ENCODE data around the gene CAPRIN1. TPM values are rescaled to one million over a fixed set of nuclear protein-coding genes. Genes with fewer than 3 reads are reported as not detected.

CAPRIN1 gene
- total and polyA plus RNA-seq, 3 experiments from 2014 or later: 75.2 to 287 (median 275) TPM

GRCh38 chr11:34140149-34140548 is 88.6 kb downstream of the CAPRIN1 start:
- Mint-ChIP-seq H3K4me1 (no peaks in the 10 kb centered on the region), H3K27ac (no peak overlapping the region), H3K9me3 (no peaks in the 10 kb centered on the region), H3K27me3 (peaks cover 0 to 2% of the 10 kb centered on the region in 2 donors), H3K4me3 (no peak overlapping the region), H3K36me3 (peaks cover 28 to 98% (median 46%) of the 10 kb centered on the region in 3 donors)
- Histone ChIP-seq H3K27ac (ENCODE audit: low read depth, low read length) (no peak overlapping the region), H3K4me3 (ENCODE audit: low read length) (no peak overlapping the region), H3K9me3 (ENCODE audit: low read length) (no peaks in the 10 kb centered on the region), H3K4me1 (ENCODE audit: insufficient read depth, low read length) (no peaks in the 10 kb centered on the region), H3K36me3 (ENCODE audit: insufficient read depth, low read length) (peaks cover 83% of the 10 kb centered on the region), H3K27me3 (ENCODE audit: insufficient read depth, low read length, poor library complexity, severe bottlenecking) (no peaks in the 10 kb centered on the region)
- ChIA-PET POLR2A (no interaction called here), CTCF (no interaction called here)
- DNase-seq: no peak

- H3K36me3 Mint-ChIP-seq: peaks cover 19 to 98% (median 42%) of the 10 kb centered on the region in 3 donors
- peaks cover 74% of the 10 kb centered on the region for H3K36me3 ChIP-seq (ENCODE audit: insufficient read depth, low read length)
- ChIA-PET CTCF (no interaction called here), POLR2A (no interaction called here)
- no peak for DNase-seq
- H3K4me3 ChIP-seq (ENCODE audit: low read length): no peak overlapping the region
- peak overlapping the region in 1 of 8 donors; percentile 23 for H3K27ac Mint-ChIP-seq
- no peaks in the 10 kb centered on the region for H3K27me3 Mint-ChIP-seq
- no peak overlapping the region for H3K27ac ChIP-seq (ENCODE audit: low read depth, low read length)
- H3K9me3 Mint-ChIP-seq: no peaks in the 10 kb centered on the region
- H3K9me3 ChIP-seq (ENCODE audit: low read length): no peaks in the 10 kb centered on the region
- H3K4me1 ChIP-seq (ENCODE audit: insufficient read depth, low read length): no peaks in the 10 kb centered on the region
- no peak overlapping the region for H3K4me3 Mint-ChIP-seq
- no peaks in the 10 kb centered on the region for H3K4me1 Mint-ChIP-seq
- H3K27me3 ChIP-seq (ENCODE audit: insufficient read depth, low read length, poor library complexity, severe bottlenecking): no peaks in the 10 kb centered on the region
Measured at GRCh38 chr11:34143048-34143447, 91.5 kb downstream of the CAPRIN1 start.

GRCh38 chr11:34145073-34145472 is 93.5 kb downstream of the CAPRIN1 start:
- ChIA-PET CTCF (interaction anchor here (1.4 kb wide), 1 partner anchor 29 kb away, joined by 3 read pairs; no protein-coding TSS in a partner anchor), POLR2A (no interaction called here)
- Mint-ChIP-seq H3K4me3 (no peak overlapping the region), H3K27ac (peak overlapping the region in 1 of 8 donors; percentile 66), H3K36me3 (peaks cover 15 to 92% (median 36%) of the 10 kb centered on the region in 3 donors), H3K9me3 (no peaks in the 10 kb centered on the region), H3K4me1 (no peaks in the 10 kb centered on the region), H3K27me3 (no peaks in the 10 kb centered on the region)
- no peak overlapping the region for H3K4me3 ChIP-seq (ENCODE audit: low read length)
- no peak overlapping the region for H3K27ac ChIP-seq (ENCODE audit: low read depth, low read length)
- H3K9me3 ChIP-seq (ENCODE audit: low read length): no peaks in the 10 kb centered on the region
- H3K27me3 ChIP-seq (ENCODE audit: insufficient read depth, low read length, poor library complexity, severe bottlenecking): no peaks in the 10 kb centered on the region
- no peak for DNase-seq
- H3K36me3 ChIP-seq (ENCODE audit: insufficient read depth, low read length): peaks cover 71% of the 10 kb centered on the region
- H3K4me1 ChIP-seq (ENCODE audit: insufficient read depth, low read length): no peaks in the 10 kb centered on the region

DNA sequence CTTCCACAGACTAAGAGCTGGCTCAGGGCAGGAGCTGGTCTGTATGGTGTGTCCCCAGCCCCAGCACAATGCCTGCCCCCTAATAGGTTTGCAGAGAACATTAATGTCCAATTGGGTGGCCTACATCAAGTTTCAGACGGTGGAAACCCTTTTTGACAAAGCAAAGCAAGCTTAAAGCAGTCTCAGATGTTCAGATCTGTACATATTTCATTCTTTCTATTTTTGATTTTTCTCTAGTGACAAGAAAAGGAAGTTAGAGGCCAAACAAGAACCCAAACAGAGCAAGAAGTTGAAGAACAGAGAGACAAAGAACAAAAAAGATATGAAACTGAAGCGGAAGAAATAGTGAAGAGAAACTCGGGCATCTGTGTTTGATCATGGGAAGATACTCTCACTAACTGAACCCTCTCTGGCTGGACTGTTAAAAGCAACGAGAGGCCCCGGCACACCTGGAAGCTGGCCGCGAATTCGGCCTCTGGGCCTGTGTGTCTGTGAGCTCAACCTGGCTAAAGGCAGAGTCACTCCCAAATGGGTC is 94.4 kb downstream of the CAPRIN1 start:
- H3K27ac Mint-ChIP-seq: no peak overlapping the region
- no peaks in the 10 kb centered on the region for H3K4me1 Mint-ChIP-seq
- Histone ChIP-seq H3K4me1 (ENCODE audit: insufficient read depth, low read length) (no peaks in the 10 kb centered on the region), H3K36me3 (ENCODE audit: insufficient read depth, low read length) (peaks cover 65% of the 10 kb centered on the region), H3K27me3 (ENCODE audit: insufficient read depth, low read length, poor library complexity, severe bottlenecking) (no peaks in the 10 kb centered on the region), H3K4me3 (ENCODE audit: low read length) (no peak overlapping the region), H3K9me3 (ENCODE audit: low read length) (no peaks in the 10 kb centered on the region), H3K27ac (ENCODE audit: low read depth, low read length) (no peak overlapping the region)
- H3K27me3 Mint-ChIP-seq: no peaks in the 10 kb centered on the region
- ChIA-PET POLR2A (no interaction called here), CTCF (no interaction called here)
- no peak overlapping the region for H3K4me3 Mint-ChIP-seq
- H3K36me3 Mint-ChIP-seq: peaks cover 15 to 90% (median 33%) of the 10 kb centered on the region in 3 donors
- no peaks in the 10 kb centered on the region for H3K9me3 Mint-ChIP-seq
- DNase-seq: no peak

DNA sequence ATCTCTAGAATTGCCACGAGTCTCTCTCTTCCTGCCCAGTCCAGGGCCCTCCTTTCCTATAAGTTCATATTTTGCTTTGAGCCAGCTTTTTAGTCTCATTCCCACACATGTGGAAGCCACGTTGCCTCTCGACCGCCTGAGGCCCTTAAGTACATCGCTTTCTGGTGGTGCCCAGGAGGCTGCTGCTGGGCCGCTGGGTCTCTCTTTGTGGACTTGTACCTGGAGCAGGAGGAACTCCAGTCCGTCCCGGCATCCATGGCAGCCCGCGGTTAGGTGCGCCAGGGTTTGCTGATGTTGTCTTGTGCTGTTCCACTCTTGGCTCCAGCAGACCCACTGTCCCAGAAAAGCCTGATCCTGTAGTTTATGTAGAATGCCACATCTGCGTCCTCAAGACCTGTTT is 94.9 kb downstream of the CAPRIN1 start:
- POLR2A ChIA-PET: no interaction called here
- no peaks in the 10 kb centered on the region for H3K27me3 ChIP-seq (ENCODE audit: insufficient read depth, low read length, poor library complexity, severe bottlenecking)
- no peaks in the 10 kb centered on the region for H3K4me1 ChIP-seq (ENCODE audit: insufficient read depth, low read length)
- no peak overlapping the region for H3K4me3 ChIP-seq (ENCODE audit: low read length)
- DNase-seq: no peak
- CTCF ChIA-PET: no interaction called here
- no peak overlapping the region for H3K4me3 Mint-ChIP-seq
- no peaks in the 10 kb centered on the region for H3K27me3 Mint-ChIP-seq
- H3K36me3 Mint-ChIP-seq: peaks cover 13 to 86% (median 30%) of the 10 kb centered on the region in 3 donors
- peaks cover 62% of the 10 kb centered on the region for H3K36me3 ChIP-seq (ENCODE audit: insufficient read depth, low read length)
- no peaks in the 10 kb centered on the region for H3K4me1 Mint-ChIP-seq
- H3K27ac ChIP-seq (ENCODE audit: low read depth, low read length): no peak overlapping the region
- H3K9me3 ChIP-seq (ENCODE audit: low read length): no peaks in the 10 kb centered on the region
- no peaks in the 10 kb centered on the region for H3K9me3 Mint-ChIP-seq
- H3K27ac Mint-ChIP-seq: no peak overlapping the region

DNA sequence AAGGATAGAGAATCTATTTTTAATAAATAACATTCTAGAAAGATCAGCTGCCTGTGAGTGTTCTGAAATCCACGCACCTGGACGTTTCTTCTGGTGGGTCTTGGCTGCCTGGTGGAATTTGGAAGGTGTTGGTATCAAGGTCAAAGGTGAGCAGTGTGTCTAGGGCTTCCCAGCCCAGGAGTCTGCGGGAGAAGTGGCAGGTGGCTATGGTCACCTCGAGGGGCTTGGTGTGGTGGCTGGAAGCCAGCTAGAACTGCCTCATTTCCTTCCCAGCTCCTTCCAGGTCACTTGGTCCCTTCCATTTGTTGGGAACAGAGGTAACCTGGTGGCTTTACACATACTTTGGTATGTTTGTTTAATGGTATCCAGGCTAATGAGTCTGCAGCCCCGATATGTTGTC is 95.3 kb downstream of the CAPRIN1 start:
- Mint-ChIP-seq H3K9me3 (no peaks in the 10 kb centered on the region), H3K4me1 (no peaks in the 10 kb centered on the region), H3K36me3 (peaks cover 8 to 83% (median 26%) of the 10 kb centered on the region in 3 donors), H3K27me3 (no peaks in the 10 kb centered on the region), H3K27ac (no peak overlapping the region), H3K4me3 (no peak overlapping the region)
- Histone ChIP-seq H3K4me1 (ENCODE audit: insufficient read depth, low read length) (no peaks in the 10 kb centered on the region), H3K27ac (ENCODE audit: low read depth, low read length) (no peak overlapping the region), H3K27me3 (ENCODE audit: insufficient read depth, low read length, poor library complexity, severe bottlenecking) (no peaks in the 10 kb centered on the region), H3K9me3 (ENCODE audit: low read length) (no peaks in the 10 kb centered on the region), H3K36me3 (ENCODE audit: insufficient read depth, low read length) (peaks cover 58% of the 10 kb centered on the region), H3K4me3 (ENCODE audit: low read length) (no peak overlapping the region)
- no peak for DNase-seq
- POLR2A ChIA-PET: no interaction called here
- CTCF ChIA-PET: no interaction called here

DNA sequence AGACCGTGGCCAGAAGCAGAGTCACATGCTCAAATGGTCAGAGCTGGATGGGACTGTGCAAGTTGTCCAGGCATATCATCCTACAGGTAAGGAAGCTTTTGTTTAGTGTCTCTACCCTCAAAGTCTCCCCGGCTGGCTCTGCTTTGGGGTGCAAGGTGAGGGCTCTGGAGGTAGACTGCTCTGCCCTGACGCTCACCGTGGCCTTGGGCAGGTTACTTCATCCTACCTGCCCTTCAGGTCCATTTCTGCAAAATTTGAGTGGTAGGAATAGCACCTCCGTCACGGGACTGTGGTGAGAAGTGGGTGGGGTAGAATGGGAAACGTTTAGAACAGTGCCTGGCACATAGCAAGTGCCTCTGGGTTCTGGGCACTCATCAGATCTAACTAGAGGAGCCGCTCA is 96.0 kb downstream of the CAPRIN1 start:
- ChIA-PET POLR2A (no interaction called here), CTCF (no interaction called here)
- Histone ChIP-seq H3K9me3 (ENCODE audit: low read length) (no peaks in the 10 kb centered on the region), H3K27ac (ENCODE audit: low read depth, low read length) (no peak overlapping the region), H3K27me3 (ENCODE audit: insufficient read depth, low read length, poor library complexity, severe bottlenecking) (no peaks in the 10 kb centered on the region), H3K4me3 (ENCODE audit: low read length) (no peak overlapping the region), H3K4me1 (ENCODE audit: insufficient read depth, low read length) (no peaks in the 10 kb centered on the region), H3K36me3 (ENCODE audit: insufficient read depth, low read length) (peaks cover 51% of the 10 kb centered on the region)
- Mint-ChIP-seq H3K36me3 (peaks cover 7 to 77% (median 22%) of the 10 kb centered on the region in 3 donors), H3K4me3 (no peak overlapping the region), H3K9me3 (no peaks in the 10 kb centered on the region), H3K27ac (no peak overlapping the region), H3K27me3 (no peaks in the 10 kb centered on the region), H3K4me1 (no peaks in the 10 kb centered on the region)
- no peak for DNase-seq

DNA sequence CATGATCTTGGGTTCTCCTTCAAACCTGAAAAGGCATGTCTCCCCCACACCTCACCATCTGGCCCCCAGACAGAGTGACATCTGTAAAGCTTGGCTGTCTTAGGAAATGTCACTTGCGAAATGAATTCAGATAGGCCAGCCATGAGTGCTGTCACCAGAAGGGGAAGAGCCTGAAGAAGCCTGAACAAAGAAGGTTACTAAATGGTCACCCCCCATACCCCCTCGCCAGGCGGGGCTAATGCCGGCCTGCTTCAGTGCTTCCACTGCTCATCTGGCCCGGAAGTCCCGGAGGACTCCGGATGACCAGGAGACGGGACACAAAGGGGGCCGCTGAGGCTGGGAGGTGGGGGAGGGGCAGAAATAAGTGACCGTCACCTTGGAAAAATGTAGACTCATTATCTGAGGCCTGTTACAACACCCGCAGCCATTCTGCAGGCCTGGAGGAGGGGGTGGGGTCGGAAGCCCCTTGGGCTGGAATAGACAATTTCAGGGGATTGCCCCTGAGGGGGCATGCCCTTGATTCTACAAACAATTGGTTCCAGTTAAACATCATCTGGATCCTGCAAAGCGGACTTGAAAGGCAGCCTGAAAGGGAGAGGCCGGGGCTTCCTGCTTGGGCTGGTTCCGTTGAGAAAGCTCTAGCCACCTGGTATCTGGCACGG is 97.1 kb downstream of the CAPRIN1 start:
- no peak for DNase-seq
- Mint-ChIP-seq H3K27ac (no peak overlapping the region), H3K9me3 (no peaks in the 10 kb centered on the region), H3K36me3 (peaks cover 7 to 74% (median 17%) of the 10 kb centered on the region in 3 donors), H3K4me3 (no peak overlapping the region), H3K4me1 (peaks cover 0 to 3% (median 0%) of the 10 kb centered on the region in 3 donors), H3K27me3 (no peaks in the 10 kb centered on the region)
- no peak overlapping the region for H3K4me3 ChIP-seq (ENCODE audit: low read length)
- no peak overlapping the region for H3K27ac ChIP-seq (ENCODE audit: low read depth, low read length)
- no peaks in the 10 kb centered on the region for H3K4me1 ChIP-seq (ENCODE audit: insufficient read depth, low read length)
- no peaks in the 10 kb centered on the region for H3K27me3 ChIP-seq (ENCODE audit: insufficient read depth, low read length, poor library complexity, severe bottlenecking)
- H3K9me3 ChIP-seq (ENCODE audit: low read length): no peaks in the 10 kb centered on the region
- POLR2A ChIA-PET: no interaction called here
- peaks cover 40% of the 10 kb centered on the region for H3K36me3 ChIP-seq (ENCODE audit: insufficient read depth, low read length)
- CTCF ChIA-PET: interaction anchor here (1.4 kb wide), 1 partner anchor 30 kb away, joined by 3 read pairs; no protein-coding TSS in a partner anchor

All from CD8-positive, alpha-beta memory T cell (primary cell).